ENCODE results near the gene ZNF398. TPM values are rescaled to one million over a fixed set of nuclear protein-coding genes. Genes with fewer than 3 reads are reported as not detected.

ZNF398 gene
- total and polyA plus RNA-seq, 2 of the 13 experiments (the other 11 are each of a cell fraction or from before 2014, with no cell fraction given), result 3.0 to 8.9 TPM

DNA sequence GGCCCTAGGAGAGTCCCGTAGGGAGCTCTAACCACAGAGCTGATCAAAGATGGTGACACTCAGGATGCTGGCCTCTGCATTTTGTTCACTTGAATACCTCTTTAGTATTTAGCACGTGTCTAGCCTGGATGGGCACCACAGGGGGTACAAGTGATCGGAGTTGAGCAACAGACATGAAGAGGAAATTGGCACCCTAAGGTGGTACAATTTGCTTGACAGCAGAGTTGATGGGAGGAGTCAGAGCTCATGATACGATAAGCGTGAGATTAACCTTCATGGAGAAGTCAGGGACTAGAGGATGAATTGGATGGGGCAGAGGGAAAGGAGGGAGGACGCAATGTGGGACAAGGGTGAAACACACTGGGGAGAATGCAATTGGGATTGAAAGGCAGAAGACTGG is 82.3 kb downstream of the ZNF398 start (continued):
- no peak for TF ChIP-seq KLF16 (CRISPR knock-in tag; IDR thresholded peaks at IDR 0.05)
- no peak for TF ChIP-seq ZNF780A (CRISPR knock-in tag; IDR thresholded peaks at IDR 0.05)
- TF ChIP-seq SSRP1 (CRISPR knock-in tag; IDR thresholded peaks at IDR 0.05), result no peak
- TF ChIP-seq HOXA3 (CRISPR knock-in tag; IDR thresholded peaks at IDR 0.05), result no peak
- TF ChIP-seq RXRB (CRISPR knock-in tag; IDR thresholded peaks at IDR 0.05; ENCODE audit: borderline replicate concordance), result no peak
- TF ChIP-seq, protein P1, sequence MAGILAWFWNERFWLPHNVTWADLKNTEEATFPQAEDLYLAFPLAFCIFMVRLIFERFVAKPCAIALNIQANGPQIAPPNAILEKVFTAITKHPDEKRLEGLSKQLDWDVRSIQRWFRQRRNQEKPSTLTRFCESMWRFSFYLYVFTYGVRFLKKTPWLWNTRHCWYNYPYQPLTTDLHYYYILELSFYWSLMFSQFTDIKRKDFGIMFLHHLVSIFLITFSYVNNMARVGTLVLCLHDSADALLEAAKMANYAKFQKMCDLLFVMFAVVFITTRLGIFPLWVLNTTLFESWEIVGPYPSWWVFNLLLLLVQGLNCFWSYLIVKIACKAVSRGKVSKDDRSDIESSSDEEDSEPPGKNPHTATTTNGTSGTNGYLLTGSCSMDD (CRISPR knock-in tag; IDR thresholded peaks at IDR 0.05), result no peak
- no peak for TF ChIP-seq ZNF274 (CRISPR knock-in tag; IDR thresholded peaks at IDR 0.05)
- TF ChIP-seq, protein P2, sequence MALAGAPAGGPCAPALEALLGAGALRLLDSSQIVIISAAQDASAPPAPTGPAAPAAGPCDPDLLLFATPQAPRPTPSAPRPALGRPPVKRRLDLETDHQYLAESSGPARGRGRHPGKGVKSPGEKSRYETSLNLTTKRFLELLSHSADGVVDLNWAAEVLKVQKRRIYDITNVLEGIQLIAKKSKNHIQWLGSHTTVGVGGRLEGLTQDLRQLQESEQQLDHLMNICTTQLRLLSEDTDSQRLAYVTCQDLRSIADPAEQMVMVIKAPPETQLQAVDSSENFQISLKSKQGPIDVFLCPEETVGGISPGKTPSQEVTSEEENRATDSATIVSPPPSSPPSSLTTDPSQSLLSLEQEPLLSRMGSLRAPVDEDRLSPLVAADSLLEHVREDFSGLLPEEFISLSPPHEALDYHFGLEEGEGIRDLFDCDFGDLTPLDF (CRISPR knock-in tag; IDR thresholded peaks at IDR 0.05), result no peak

DNA sequence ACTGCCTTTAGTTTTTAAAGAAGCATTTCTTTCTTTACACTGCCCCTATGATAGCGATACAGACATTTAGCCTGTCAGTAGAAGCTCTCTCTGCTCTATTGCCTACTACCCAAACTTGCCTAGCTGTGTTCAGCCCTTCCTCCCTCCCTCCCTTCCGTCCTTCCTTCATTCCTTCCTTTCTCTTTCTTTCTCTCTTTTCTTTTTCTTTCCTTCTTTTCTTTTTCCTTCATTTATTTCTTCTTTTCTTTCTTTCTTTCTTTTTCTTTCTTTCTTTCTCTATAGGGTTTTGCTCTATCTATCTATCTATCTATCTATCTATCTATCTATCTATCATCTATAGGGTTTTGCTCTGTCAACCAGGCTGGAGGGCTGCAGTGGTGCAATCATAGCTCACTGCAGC is 85.1 kb downstream of the ZNF398 start:
- DNase-seq (ENCODE audit: low spot score) (no peak), FAIRE-seq (no peak), ATAC-seq (no peak)
- H3K4me1 ChIP-seq (ENCODE audit: insufficient read depth, low read length), result peaks cover 4% of the 10 kb centered on the region
- H3K27me3 ChIP-seq (ENCODE audit: control insufficient read depth in 1 of 2, insufficient read depth in 2 of 2, low read length in 2 of 2), result peaks cover 0 to 1% of the 10 kb centered on the region in 2 experiments; a peak in 1 of 5 replicates
- ChIA-PET CTCF (ENCODE audit: low intra/inter-chr PET ratio, low total read pairs) (no interaction called here), POLR2A (no interaction called here)
- no peak overlapping the region for H3K9ac ChIP-seq (ENCODE audit: insufficient read depth, low read depth, low read length)
- 70% methylated on average over 2 of the region's 2 CpGs for WGBS (ENCODE audit: low lambda C conversion rate)
- no peak overlapping the region for H2AFZ ChIP-seq (ENCODE audit: low read length)
- BruUV-seq (replicated peaks), result no TSS peak
- no peaks in the 10 kb centered on the region for H4K20me1 ChIP-seq (ENCODE audit: insufficient read depth, low read length)
- H3K79me2 ChIP-seq (ENCODE audit: insufficient read depth, low read length), result no peaks in the 10 kb centered on the region
- intact Hi-C loops (cut with micrococcal nuclease; ENCODE audit: unreplicated experiment) (no loop called here), in situ Hi-C loops (cut with HindIII; ENCODE audit: extremely low pct_ligation_motif_present, low pct_unique_long_range_greater_than_20kb) (no loop called here)
- H3K9me3 ChIP-seq (ENCODE audit: low read length), result no peaks in the 10 kb centered on the region
- H3K36me3 ChIP-seq (replicated peaks in 1 of 2; ENCODE audit: control insufficient read depth in 1 of 2, insufficient read depth in 2 of 2, low read length in 2 of 2), result no peaks in the 10 kb centered on the region
- H3K4me3 ChIP-seq (replicated peaks in 1 of 3; ENCODE audit: insufficient read depth in 1 of 3, low read depth in 2 of 3, low read length in 3 of 3), result no peak overlapping the region
- H3K27ac ChIP-seq (ENCODE audit: extremely low read length, insufficient read depth, low read length), result no peak overlapping the region
- H3K4me2 ChIP-seq (ENCODE audit: low read depth, low read length), result no peak overlapping the region
- TF ChIP-seq ZMYM2 (CRISPR knock-in tag; IDR thresholded peaks at IDR 0.05) (no peak), KDM5A (IDR thresholded peaks at IDR 0.05; ENCODE audit: borderline replicate concordance, low read length) (no peak), ZNF282 (IDR thresholded peaks at IDR 0.05; ENCODE audit: partially characterized antibody) (no peak), ZNF20 (CRISPR knock-in tag; IDR thresholded peaks at IDR 0.05) (no peak), ZNF143 (CRISPR knock-in tag; IDR thresholded peaks at IDR 0.05) (no peak), ZNF569 (CRISPR knock-in tag; IDR thresholded peaks at IDR 0.05; ENCODE audit: borderline replicate concordance) (no peak), ZNF567 (CRISPR knock-in tag; IDR thresholded peaks at IDR 0.05; ENCODE audit: borderline replicate concordance) (no peak)
- TF ChIP-seq, protein P3, sequence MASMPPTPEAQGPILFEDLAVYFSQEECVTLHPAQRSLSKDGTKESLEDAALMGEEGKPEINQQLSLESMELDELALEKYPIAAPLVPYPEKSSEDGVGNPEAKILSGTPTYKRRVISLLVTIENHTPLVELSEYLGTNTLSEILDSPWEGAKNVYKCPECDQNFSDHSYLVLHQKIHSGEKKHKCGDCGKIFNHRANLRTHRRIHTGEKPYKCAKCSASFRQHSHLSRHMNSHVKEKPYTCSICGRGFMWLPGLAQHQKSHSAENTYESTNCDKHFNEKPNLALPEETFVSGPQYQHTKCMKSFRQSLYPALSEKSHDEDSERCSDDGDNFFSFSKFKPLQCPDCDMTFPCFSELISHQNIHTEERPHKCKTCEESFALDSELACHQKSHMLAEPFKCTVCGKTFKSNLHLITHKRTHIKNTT (CRISPR knock-in tag; IDR thresholded peaks at IDR 0.05), result no peak
- TF ChIP-seq, protein P4, sequence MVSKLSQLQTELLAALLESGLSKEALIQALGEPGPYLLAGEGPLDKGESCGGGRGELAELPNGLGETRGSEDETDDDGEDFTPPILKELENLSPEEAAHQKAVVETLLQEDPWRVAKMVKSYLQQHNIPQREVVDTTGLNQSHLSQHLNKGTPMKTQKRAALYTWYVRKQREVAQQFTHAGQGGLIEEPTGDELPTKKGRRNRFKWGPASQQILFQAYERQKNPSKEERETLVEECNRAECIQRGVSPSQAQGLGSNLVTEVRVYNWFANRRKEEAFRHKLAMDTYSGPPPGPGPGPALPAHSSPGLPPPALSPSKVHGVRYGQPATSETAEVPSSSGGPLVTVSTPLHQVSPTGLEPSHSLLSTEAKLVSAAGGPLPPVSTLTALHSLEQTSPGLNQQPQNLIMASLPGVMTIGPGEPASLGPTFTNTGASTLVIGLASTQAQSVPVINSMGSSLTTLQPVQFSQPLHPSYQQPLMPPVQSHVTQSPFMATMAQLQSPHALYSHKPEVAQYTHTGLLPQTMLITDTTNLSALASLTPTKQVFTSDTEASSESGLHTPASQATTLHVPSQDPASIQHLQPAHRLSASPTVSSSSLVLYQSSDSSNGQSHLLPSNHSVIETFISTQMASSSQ (IDR thresholded peaks at IDR 0.05; ENCODE audit: low read depth), result no peak
- TF ChIP-seq, protein P4 (CRISPR knock-in tag; IDR thresholded peaks at IDR 0.05; ENCODE audit: borderline replicate concordance), result no peak
